Motor neuron (in vitro differentiated cells): ENCODE data around the gene PRIM2. TPM values are rescaled to one million over a fixed set of nuclear protein-coding genes. Genes with fewer than 3 reads are reported as not detected.
"Not testable (repeated sequence)": the region's sequence is repeated elsewhere in the genome, so short reads cannot be mapped to it uniquely, and the experiment has no call there.

Experiments
- ATAC-seq, 8 experiments: fragments of 200-7000 bp; cut with Tn5 transposase; replicated peaks in 6 of 8; 2 replicates each; pipeline ENCODE4 v1.8.0; 2021; ENCODE audit warnings: mild to moderate bottlenecking in 8 of 8, moderate library complexity in 8 of 8
- H3K27ac ChIP-seq, 2 donors: fragments of 250-450 bp; sonication (Bioruptor Pico); 2 replicates each; pipeline ENCODE4 v1.9.0; 2021; ENCODE audit warnings: antibody characterized with exemption in 2 of 2, mild to moderate bottlenecking in 2 of 2, moderate library complexity in 1 of 2
- H3K4me1 ChIP-seq, 2 donors: fragments of 250-450 bp; sonication (Bioruptor Pico); replicated peaks in 1 of 2; 2 replicates each; pipeline ENCODE4 v1.6.1; 2021; ENCODE audit warnings: antibody characterized with exemption in 2 of 2, mild to moderate bottlenecking in 2 of 2, moderate library complexity in 1 of 2
- H3K4me3 ChIP-seq, 5 donors: fragments of 250-450 bp; sonication (Bioruptor Pico); 2 replicates each; pipeline ENCODE4 v1.9.0; 2021; ENCODE audit warnings: antibody characterized with exemption in 5 of 5, mild to moderate bottlenecking in 5 of 5, moderate library complexity in 4 of 5
- WGBS, 10 experiments: fragments of 450-650 bp; shearing (Covaris generic); methylation state at CpG; one replicate each; pipeline ENCODE4 v1.0.0; 2022; 5-methylcytosine and 5-hydroxymethylcytosine counted together
- in situ Hi-C, 9 experiments: fragments of 400-800 bp; cut with MboI; loops; one replicate each; pipeline ENCODE4 v1.15.0; 2021; ENCODE audit warnings: low sequenced_read_pairs in 9 of 9, low pct_unique_long_range_greater_than_20kb in 2 of 9; ENCODE audit not compliant: unreplicated experiment in 9 of 9
- total RNA-seq, 8 experiments: library from RNA; unstranded; fragments of 300-600 nt; gene quantifications; 2 replicates each; pipeline versions ENCODE4 v1.2.3 to v1.2.4, GENCODE V29; 2022

Gene PRIM2
- total RNA-seq, 8 experiments from 2014 or later: 4.4 to 28.3 (median 9.2) TPM

DNA sequence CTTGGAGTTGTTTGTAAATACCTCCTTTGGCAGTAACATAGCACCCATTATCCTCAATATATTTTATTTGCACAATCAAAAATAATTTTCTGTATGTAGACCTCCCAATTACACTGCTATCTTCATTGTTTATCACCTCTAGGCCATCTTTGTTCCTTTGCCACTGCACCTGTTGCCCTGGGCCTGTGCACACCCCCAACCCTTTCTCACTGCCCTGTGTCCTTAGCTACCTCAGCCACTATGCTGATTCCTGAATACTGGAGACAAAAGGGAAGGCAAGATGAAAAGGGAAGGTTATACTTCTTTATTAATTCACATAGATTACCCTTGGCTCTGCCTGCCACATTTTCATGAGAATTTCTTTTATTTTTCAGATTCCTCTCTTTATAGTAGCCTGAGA, 127.9 kb downstream of the PRIM2 start:
- H3K4me1 ChIP-seq, H3K4me3 ChIP-seq, H3K27ac ChIP-seq, in situ Hi-C loops: not testable (repeated sequence)
- peak in 1 of 8 experiments; percentile 56 for ATAC-seq

- H3K4me3 ChIP-seq, H3K4me1 ChIP-seq, in situ Hi-C loops, H3K27ac ChIP-seq: not testable (repeated sequence)
- WGBS, 10 experiments: 40 to 100% (median 83%) methylated on average over 1 to 2 of the region's 2 CpGs; no CpG with 5 or more reads in 1 of the 10 experiments
- ATAC-seq: peak in 3 of 8 experiments; percentile 49 to 91 (median 50)
Measured at GRCh38 chr6:57445790-57446468, 128.5 kb downstream of the PRIM2 start.

- in situ Hi-C loops, H3K4me3 ChIP-seq, H3K27ac ChIP-seq, H3K4me1 ChIP-seq: not testable (repeated sequence)
- peak in 5 of 8 experiments; percentile 40 to 92 (median 47) for ATAC-seq
- 71 to 100% (median 80%) methylated on average over 1 of the region's 1 CpG; no CpG with 5 or more reads in 7 of the 10 experiments for WGBS, 10 experiments
Measured at GRCh38 chr6:57449496-57450066, 132.2 kb downstream of the PRIM2 start.

- H3K27ac ChIP-seq, H3K4me3 ChIP-seq, ATAC-seq, H3K4me1 ChIP-seq, in situ Hi-C loops: not testable (repeated sequence)
- WGBS, 10 experiments: 100% methylated on average over 1 to 2 of the region's 2 CpGs; no CpG with 5 or more reads in 3 of the 10 experiments
Measured at GRCh38 chr6:57459781-57460180, 142.4 kb downstream of the PRIM2 start.

DNA sequence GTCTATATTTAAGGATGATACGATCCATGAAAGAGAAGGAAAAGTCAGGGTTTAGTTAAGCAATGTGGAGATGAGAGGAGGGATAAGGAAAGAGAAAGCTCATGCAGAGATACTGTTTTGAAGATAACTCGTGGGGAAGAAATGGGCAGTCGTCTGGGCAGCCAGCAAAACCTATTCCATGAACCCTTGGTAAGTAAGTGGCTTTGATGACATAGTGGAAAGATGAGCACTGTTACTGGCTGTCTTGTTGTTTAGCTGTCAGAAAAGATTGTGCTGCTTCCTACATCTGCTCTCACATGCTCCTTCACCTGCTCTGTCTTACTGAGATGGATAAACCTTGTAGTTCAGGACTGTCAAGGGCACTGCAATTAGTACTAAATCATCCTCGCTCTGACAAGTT, 143.6 kb downstream of the PRIM2 start:
- H3K27ac ChIP-seq, in situ Hi-C loops, H3K4me3 ChIP-seq, H3K4me1 ChIP-seq, ATAC-seq: not testable (repeated sequence)
- WGBS, 10 experiments: 86 to 100% (median 88%) methylated on average over 1 to 3 of the region's 4 CpGs; no CpG with 5 or more reads in 7 of the 10 experiments

GRCh38 chr6:57463809-57464208, 146.4 kb downstream of the PRIM2 start:
- 90 to 100% (median 95%) methylated on average over 1 to 4 of the region's 5 CpGs; no CpG with 5 or more reads in 2 of the 10 experiments for WGBS, 10 experiments
- H3K27ac ChIP-seq, H3K4me1 ChIP-seq, H3K4me3 ChIP-seq, in situ Hi-C loops, ATAC-seq: not testable (repeated sequence)

- H3K27ac ChIP-seq, H3K4me1 ChIP-seq, H3K4me3 ChIP-seq, in situ Hi-C loops, ATAC-seq: not testable (repeated sequence)
- no CpG with 5 or more reads among the region's 3 CpGs for WGBS, 10 experiments
Measured at GRCh38 chr6:57465968-57466367, 148.5 kb downstream of the PRIM2 start.

DNA sequence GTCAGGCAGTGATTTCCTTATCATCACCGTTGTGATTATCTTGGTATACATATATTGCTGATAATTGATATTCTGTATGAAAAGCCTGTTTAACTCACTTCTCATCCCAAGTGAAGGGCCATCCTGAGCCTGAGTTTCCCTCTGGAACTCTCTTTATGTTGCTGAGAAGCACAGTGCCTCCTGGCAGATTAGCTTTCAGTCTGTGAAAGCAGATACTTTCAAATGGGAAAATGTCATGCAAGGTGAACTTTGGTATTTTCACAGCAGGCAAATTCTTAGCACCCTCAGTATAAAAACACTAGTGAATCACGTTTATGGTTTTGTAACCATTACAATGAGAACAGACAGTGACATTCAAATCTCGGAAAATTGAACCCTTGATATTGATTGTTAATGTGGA, 151.6 kb downstream of the PRIM2 start:
- in situ Hi-C loops: no loop called here
- H3K27ac ChIP-seq: no peak overlapping the region

DNA sequence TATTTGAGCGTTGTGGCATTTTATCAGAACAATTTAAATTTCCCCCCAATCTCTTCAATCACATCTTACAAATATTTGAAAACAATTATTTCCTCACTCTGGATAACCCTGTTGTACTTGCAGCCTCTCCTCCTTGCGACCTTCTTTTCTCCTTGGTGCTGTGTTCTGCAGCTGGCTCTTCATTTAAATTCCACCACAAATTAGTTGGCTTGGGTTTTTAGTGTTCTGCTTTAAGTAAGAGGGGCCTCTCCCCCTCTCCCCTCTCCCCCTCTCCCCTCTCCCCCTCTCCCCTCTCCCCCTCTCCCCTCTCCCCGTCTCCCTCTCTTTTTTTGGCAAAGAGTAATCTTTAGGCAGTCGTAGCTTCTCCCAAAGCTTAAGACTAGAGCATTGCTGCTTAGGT, 152.7 kb downstream of the PRIM2 start:
- WGBS, 10 experiments: 60 to 67% methylated on average over 1 of the region's 4 CpGs; no CpG with 5 or more reads in 8 of the 10 experiments
- H3K4me3 ChIP-seq, H3K27ac ChIP-seq, H3K4me1 ChIP-seq, ATAC-seq, in situ Hi-C loops: not testable (repeated sequence)

More for the DNA sequence above, 151.6 kb downstream of the PRIM2 start:
- H3K4me1 ChIP-seq: peaks cover 5 to 6% of the 10 kb centered on the region in 2 donors
- no peak for ATAC-seq
- WGBS, 10 experiments: 40 to 100% (median 76%) methylated on average over 1 to 2 of the region's 3 CpGs; no CpG with 5 or more reads in 6 of the 10 experiments
- no peak overlapping the region for H3K4me3 ChIP-seq

- H3K27ac ChIP-seq, ATAC-seq, in situ Hi-C loops, H3K4me1 ChIP-seq, H3K4me3 ChIP-seq: not testable (repeated sequence)
- WGBS, 10 experiments: 57 to 100% (median 89%) methylated on average over 1 of the region's 1 CpG; no CpG with 5 or more reads in 3 of the 10 experiments
Measured at GRCh38 chr6:57471314-57471864, 154.0 kb downstream of the PRIM2 start.

DNA sequence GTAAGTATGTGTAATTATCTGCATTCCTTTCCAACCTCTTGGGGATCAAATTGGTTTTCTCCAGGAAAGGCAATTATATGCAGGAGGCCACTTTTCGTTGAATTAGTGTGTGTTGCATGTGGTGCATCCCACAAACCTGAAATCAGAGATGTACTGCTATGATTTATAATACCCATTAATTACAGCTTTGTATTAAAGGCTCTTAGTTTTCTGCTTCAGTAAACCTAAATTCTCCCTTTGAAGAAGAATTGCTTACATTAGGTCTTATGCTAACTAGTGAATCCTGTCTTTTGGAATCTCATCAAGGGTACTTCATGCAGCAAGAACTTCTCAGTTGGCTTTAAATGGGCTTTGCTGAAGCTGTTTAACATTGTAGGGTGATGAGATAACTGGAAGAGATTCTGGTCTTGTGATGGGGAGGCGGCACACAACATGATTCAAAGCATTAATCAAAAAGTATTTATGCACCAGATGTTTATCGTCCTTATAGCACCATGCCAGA, 155.5 kb downstream of the PRIM2 start:
- WGBS, 10 experiments: 0 to 79% (median 38%) methylated on average over 1 to 2 of the region's 3 CpGs; no CpG with 5 or more reads in 3 of the 10 experiments
- in situ Hi-C loops, H3K4me1 ChIP-seq, H3K4me3 ChIP-seq, H3K27ac ChIP-seq: not testable (repeated sequence)
- peak; percentile 40 to 95 (median 76) for ATAC-seq

DNA sequence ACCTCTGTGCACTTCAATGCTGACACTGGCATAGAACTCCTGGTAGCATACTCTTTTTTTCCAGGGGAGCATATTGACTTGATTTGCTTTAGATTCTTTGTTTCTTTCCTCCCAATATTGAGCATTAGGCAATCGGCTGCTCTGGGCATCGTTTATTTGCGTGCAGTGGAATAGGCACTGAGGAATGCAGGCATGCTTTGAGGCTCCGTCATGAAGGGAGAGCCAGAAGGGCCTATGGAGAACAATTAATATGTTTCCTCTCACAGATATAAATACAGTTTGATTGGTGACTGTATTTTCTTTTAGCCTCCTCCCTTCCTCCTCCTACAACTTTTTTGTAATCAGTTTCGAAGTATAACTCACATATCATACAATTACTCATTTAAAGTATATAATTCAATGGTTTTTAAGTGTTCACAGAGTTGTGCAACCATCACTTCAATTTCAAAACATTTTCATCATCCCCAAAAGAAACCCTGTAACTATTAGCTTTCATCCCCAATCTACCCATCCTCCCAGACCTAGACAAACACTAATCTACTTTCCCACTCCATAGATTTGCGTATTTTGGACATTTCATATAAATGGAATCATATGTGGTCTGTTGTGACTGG, 157.5 kb downstream of the PRIM2 start:
- H3K27ac ChIP-seq, in situ Hi-C loops, H3K4me3 ChIP-seq, H3K4me1 ChIP-seq: not testable (repeated sequence)
- ATAC-seq: peak in 2 of 8 experiments; percentile 47 to 74
- 37 to 100% (median 98%) methylated on average over 1 to 4 of the region's 6 CpGs; no CpG with 5 or more reads in 5 of the 10 experiments for WGBS, 10 experiments

- H3K4me3 ChIP-seq, ATAC-seq, H3K4me1 ChIP-seq, in situ Hi-C loops, H3K27ac ChIP-seq: not testable (repeated sequence)
- 0 to 100% (median 90%) methylated on average over 1 to 2 of the region's 2 CpGs; no CpG with 5 or more reads in 3 of the 10 experiments for WGBS, 10 experiments
Measured at GRCh38 chr6:57475656-57476055, 158.2 kb downstream of the PRIM2 start.
